RKO (cell line): ENCODE data around the gene GID8.

Source experiments
- DNase-seq: peaks from one replicate; pipeline ENCODE4 v3.0.0-alpha.2; 2016; ENCODE audit warnings: low spot score

The GID8 gene

DNA sequence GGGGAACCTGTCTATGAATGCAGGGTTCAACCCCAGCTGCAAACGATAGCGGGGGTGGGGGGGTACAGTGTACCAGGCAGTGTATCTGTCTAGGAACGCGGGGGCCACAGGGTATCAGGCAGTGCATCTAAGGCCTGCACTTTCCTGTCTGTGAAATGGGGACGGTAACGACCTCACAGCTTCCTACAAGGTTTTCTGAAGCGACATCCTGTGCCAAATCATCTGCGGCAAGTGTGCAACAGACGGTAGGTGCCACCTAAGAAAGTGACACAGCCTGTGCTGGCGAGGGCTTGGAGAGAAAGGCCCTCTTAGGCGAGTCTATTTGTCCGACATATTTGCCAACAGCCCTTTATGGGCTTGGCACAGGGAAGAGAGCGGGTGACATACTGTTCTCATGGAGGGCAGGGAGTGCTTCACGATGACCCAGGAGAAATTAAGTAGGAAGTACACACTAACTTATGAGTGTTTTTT is 15.5 kb upstream of the GID8 start:
- DNase-seq, result no peak

DNA sequence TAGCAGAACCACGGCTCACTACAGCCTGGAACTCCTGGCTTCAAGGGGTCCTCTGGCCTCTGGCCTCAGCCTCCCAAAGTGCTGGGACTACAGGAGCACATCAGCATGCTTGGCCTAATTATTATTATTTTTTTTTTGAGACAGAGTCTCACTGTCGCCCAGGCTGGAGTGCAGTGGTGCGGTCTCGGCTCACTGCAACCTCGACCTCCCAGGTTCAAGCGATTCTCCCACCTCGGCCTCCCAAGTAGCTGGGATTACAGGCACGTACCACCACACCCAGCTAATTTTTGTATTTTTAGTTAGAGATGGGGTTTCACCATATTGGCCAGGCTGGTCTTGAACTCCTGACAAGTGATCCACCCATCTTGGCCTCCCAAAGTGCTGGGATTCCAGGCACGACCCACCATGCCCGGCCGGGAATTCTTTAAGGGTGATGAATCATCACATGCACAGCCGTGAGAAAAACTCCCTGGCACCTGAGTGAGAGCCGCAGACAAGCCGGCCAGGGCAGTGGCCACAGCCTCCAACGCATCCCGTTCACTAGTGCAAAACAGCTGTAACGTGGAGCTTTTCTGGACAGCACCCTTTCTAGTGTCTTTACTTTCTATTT is 14.8 kb upstream of the GID8 start:
- DNase-seq, result peak; percentile 68

- peak; percentile 65 for DNase-seq
These were observed 14.1 kb upstream of the GID8 start for GRCh38 chr20:62923669-62924441.

DNA sequence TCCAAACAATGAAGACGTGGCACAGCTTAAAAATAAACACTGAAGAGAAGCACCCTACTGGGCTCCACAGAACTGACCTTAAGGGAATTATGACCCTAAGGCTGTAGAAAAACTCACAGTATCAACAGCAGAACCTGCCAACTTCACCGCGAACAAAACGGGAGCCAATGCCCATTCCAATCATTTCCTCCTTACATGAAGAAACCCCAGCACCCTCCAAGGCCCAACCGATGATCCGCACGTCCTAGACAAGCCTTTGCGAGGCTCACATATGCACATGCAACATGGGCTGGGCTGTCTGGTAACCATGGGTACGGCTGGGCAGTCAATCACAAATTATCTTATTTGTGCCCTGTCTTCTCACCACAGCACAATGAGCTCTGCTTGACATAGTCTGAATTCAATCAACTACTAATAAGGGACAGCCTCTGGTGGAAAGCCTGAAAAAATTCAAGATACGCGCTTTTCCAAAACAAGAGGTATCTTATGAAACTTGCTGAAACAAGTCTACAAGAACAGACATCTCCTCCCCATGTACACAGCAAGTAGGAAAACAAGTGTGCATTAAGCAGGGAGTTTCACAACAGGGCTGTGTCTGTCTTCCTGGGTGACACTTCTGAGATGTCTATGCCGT is 13.4 kb upstream of the GID8 start:
- DNase-seq, result peak; percentile 54

- DNase-seq, result no peak
These were observed 12.9 kb upstream of the GID8 start for GRCh38 chr20:62925076-62925419.

DNA sequence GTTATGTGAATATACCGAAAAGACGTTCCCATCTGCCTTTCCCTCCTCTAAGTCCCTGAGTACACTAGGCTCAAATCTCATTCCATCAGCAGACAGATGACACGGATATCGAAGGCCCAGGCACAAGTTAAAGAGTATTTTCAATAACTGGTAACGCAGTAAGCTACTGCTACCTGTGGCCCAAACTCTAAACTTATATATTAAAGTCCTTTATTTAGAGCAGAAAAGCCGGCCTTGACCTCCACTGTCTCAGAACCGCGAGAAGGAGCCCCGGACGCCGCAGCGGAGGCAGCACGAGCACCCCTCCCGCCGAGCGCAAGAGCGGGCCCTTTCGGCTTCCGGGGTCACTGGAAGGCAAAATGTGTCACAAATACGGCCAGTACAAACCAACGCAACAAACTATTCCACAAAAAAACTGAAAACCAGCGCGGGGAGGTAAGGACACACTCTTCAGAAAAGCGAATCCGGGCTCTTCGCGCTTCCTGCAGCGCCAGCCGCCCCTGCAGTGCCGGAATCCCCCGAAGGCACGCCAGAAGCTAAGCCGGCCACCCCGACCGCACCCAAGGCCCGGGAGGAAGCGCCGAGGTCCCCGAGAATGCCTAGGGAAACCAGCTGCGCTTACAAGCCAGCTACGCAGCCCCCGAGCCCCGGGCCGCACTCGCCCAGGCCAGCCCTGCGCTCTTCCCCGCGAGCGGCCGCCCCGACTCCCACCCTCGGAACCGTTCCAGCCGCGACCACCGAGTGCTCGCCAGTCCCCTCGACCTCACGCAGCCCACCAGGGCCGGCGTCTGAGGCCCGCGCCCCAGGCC is 12.3 kb upstream of the GID8 start:
- DNase-seq, result peak; percentile 66

- DNase-seq, result peak; percentile 93
These were observed 11.5 kb upstream of the GID8 start, which contains the start of gene DIDO1 for GRCh38 chr20:62926229-62927127. Gene DIDO1, minus strand, starts transcription at chr20:62926505.

- no peak for DNase-seq
These were observed 10.7 kb upstream of the GID8 start for GRCh38 chr20:62927128-62927705.

DNA sequence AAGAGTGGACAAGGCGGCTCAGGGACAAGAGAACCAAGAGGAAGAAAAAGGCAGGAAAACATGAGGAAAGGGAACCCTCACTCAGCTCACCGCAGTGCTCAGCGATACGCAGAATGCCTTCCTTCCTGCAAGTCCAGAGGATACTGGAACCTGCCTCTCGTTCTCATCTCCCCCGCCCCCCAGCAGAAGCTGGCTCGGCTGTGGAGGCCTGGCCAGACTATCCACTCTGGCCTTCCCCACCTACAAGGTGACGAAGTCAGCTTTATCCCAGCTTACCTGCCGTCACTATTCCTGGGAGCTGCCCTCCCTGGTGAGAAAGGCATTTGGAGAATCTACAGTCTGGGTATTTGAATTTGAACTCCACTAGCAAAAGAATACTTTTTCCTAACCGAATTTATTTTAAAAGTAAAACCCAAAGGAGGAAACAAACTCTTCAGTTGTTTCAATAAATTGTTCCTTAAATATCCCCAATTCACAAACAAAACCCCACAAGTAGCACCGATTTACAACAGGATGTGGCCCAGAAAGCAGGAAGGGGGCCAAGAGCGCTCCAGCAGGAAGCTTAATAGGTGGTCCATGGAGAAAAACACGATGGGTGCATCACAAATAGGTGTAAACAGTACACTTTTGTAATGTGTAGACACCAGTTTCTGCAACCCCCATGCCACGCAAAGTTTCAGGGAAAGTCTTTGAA is 9.6 kb upstream of the GID8 start:
- DNase-seq, result no peak

- no peak for DNase-seq
These were observed 8.9 kb upstream of the GID8 start for GRCh38 chr20:62929051-62929538.

DNA sequence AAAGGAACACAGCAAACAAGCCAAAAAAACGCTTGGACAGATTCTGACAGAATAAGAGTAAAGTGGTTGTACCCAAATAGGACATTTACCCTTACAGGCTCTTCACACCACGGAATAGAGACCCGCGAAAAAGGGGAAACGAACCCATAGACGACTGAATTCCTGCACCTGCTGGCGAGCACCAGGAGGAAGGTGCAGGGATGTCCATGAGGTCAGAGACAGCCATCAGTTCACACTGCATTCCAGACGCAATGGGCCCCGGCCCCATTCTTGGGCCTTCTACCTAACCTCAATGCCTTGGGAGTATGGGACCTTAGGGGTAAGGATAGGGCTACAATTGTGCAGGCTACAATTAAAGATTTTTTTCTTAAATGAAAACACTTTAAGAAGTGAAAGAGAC is 6.5 kb upstream of the GID8 start:
- DNase-seq, result no peak

DNA sequence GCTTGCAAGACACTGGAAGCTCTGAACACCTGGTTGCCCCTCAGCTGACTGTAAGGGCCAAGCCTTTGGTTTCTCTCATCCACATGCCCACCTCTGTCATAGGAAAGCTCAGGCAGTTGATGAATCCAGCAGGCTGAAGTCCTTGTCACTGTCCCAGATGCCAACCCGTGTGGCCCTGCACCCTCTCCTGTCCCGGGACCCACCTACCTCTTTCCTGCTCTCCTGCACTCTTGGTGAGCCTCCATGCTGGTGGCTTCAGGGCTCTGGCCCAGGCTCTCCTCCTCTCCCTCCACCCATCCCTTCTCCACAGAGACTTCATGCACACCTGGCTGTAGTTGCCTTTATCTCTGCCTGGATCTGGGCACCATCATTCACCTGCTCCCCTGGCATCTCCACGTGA is 4.0 kb upstream of the GID8 start:
- no peak for DNase-seq

- DNase-seq, result no peak
These were observed 2.6 kb upstream of the GID8 start for GRCh38 chr20:62935204-62935967.

GRCh38 chr20:62935968-62936585 is 1.9 kb upstream of the GID8 start:
- no peak for DNase-seq

DNA sequence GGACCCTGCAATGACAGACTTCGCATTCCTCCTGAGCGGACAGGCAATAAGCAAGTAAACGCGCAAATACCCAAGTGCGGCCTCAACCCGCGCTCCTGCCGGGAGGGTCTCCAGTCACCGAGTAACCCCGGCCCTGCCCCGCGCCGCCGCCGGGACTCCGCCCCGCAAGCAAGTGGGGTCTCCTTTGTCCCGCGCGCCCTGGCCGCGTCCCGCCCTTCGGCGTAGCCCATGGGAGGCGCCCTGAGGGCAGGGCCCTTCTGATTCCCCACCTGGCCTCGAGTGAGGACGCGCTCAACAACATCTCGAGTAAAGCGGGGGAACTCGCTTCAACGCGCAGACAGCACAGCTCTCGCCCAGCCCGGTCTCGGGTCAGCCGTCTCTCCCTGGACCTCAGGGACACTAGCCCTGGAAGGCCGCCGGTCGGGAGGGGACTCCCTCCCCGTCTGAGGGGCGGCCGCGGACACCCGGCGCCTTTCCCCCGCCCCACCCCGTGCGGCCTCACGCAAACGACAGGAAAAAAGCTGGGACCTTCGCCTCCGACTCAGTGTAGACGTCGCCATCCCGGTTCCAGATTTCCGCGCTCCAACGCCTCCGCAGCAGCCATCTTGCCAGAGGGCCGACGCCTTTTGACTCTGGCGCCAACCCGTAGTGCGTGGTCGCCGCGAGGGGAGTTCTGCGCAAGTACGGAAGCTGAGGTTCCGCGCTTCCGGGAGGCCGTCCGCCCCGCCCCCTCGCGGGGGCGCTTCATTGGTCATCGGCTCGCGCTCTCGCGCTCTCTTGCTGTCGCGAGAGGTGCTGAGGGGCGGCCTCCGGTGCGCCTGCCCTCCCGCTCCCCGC is 461 bp upstream of the GID8 start:
- peak; percentile 98 for DNase-seq

DNA sequence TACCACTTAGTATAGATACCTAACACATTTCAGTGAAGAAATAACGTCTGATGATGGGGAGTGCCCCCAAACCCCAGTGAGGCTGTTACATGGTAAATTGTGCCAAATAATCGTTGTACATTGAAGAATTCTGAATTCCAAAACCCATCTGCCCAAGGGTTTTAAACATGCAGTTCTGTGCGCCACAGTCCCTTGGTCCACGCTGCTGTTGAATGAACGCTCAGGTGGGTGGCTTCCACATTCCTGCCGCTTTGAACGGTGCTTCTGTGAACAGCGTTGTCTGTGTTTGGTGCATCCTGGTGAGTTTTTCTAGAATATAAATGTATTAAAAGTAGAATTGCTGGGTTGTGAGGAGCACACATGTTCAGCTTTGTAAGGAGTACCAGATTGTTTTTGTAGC is 2.9 kb downstream of the GID8 start:
- DNase-seq, result no peak

GRCh38 chr20:62941792-62942191 is 3.8 kb downstream of the GID8 start:
- no peak for DNase-seq

DNA sequence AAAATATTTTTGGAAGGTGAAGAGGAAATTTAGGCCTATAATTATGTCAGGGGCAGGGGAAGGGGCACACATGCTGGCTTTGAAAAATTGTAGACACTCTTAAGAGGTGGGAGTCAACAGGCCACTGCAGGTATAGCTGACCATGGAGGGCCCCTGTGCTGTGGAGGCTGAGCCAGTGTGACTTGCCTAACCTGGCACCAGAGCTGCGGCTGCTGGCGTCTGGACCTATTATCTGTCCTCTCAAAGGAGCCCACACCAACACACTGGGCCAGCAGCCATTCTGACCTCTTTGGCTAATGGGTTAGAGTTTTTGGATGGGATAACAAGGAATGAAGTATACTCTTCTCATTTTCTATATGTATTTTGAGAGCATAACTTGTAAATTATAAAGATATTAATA is 4.5 kb downstream of the GID8 start:
- no peak for DNase-seq
